HCT116 (cell line): ENCODE measurements around the gene ACYP2.

ENCODE experiments used
- ELF1 ChIP-seq: IDR thresholded peaks from 2 replicates; pipeline ENCODE4 v1.6.1; 2012; ENCODE audit warnings: low read depth, borderline replicate concordance
- EZH2 ChIP-seq: fragments of 200-600 bp; sonication (generic); IDR thresholded peaks from 2 replicates; pipeline ENCODE4 v1.6.1; 2017; ENCODE audit warnings: antibody characterized with exemption, mixed run types
- JUND ChIP-seq: IDR thresholded peaks from 2 replicates; pipeline ENCODE4 v1.6.1; 2012
- POLR2A ChIP-seq: IDR thresholded peaks from 2 replicates; pipeline ENCODE4 v1.7.0; 2011; ENCODE audit warnings: borderline replicate concordance; ENCODE audit not compliant: insufficient read depth, insufficient read length; ENCODE audit errors: extremely low read depth
- POLR2AphosphoS5 ChIP-seq: IDR thresholded peaks from 2 replicates; pipeline ENCODE4 v1.6.1; 2011; ENCODE audit warnings: mild to moderate bottlenecking, low read depth, low read length, moderate library complexity
- SIN3A ChIP-seq: IDR thresholded peaks from 2 replicates; pipeline ENCODE4 v1.6.1; 2012; ENCODE audit warnings: low read depth
- SP1 ChIP-seq: IDR thresholded peaks from 2 replicates; pipeline ENCODE4 v1.6.1; 2012; ENCODE audit warnings: low read depth
- ZNF274 ChIP-seq: fragments of 200-500 bp; sonication (Bioruptor generic); IDR thresholded peaks from 2 replicates; pipeline ENCODE4 v1.6.1; 2014; ENCODE audit warnings: mild to moderate bottlenecking, low read depth, low read length, inconsistent platforms
- TF ChIP-seq, protein P1 (sequence below), 3 experiments: fragments of 200-600 bp in 1 of 3; sonication (generic) in 1 of 3; IDR thresholded peaks in 2 of 3; conservative IDR thresholded peaks in 1 of 3; 2 replicates each; pipeline ENCODE4 v1.5.1; 2012 to 2017; ENCODE audit warnings: low read depth in 2 of 3, low read length in 2 of 3, antibody characterized with exemption in 1 of 3, borderline replicate concordance in 1 of 3, control low read depth in 1 of 3, mild to moderate bottlenecking in 1 of 3, mixed read lengths in 1 of 3, mixed run types in 1 of 3, moderate library complexity in 1 of 3; ENCODE audit not compliant: insufficient read depth in 1 of 3
- TF ChIP-seq, protein P2 (sequence below): IDR thresholded peaks from 2 replicates; pipeline ENCODE4 v1.6.1; 2012; ENCODE audit warnings: low read depth
- TF ChIP-seq, protein P3 (sequence below): IDR thresholded peaks from 2 replicates; pipeline ENCODE4 v1.6.1; 2012

DNA sequence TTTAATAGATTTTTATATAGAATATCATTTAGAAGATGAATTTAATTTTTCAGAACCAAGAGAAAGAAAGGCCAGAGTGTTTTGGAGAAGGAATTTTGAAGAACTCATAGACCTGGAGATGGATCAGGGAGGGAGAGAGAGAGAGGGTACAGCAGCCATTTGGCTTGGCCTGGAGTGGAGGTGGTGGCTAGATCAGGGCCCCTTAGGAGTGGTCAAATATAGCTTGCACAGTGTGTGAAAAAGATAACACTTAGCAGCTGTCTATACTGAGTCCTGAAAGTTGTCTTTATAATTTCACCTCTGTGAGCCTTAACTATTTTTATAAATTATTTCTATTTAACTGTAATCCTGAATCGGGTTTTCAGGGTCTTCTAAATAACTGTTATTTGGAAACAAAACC lies 38.8 kb upstream of the ACYP2 start:
- TF ChIP-seq, protein P1, sequence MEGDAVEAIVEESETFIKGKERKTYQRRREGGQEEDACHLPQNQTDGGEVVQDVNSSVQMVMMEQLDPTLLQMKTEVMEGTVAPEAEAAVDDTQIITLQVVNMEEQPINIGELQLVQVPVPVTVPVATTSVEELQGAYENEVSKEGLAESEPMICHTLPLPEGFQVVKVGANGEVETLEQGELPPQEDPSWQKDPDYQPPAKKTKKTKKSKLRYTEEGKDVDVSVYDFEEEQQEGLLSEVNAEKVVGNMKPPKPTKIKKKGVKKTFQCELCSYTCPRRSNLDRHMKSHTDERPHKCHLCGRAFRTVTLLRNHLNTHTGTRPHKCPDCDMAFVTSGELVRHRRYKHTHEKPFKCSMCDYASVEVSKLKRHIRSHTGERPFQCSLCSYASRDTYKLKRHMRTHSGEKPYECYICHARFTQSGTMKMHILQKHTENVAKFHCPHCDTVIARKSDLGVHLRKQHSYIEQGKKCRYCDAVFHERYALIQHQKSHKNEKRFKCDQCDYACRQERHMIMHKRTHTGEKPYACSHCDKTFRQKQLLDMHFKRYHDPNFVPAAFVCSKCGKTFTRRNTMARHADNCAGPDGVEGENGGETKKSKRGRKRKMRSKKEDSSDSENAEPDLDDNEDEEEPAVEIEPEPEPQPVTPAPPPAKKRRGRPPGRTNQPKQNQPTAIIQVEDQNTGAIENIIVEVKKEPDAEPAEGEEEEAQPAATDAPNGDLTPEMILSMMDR (IDR thresholded peaks at IDR 0.05 in 2 of 3, conservative IDR thresholded peaks at IDR 0.05 in 1 of 3; ENCODE audit: borderline replicate concordance in 1 of 3, insufficient read depth in 1 of 3, low read depth in 2 of 3, low read length in 2 of 3): no peak
- no peak for TF ChIP-seq POLR2AphosphoS5
- TF ChIP-seq, protein P2, sequence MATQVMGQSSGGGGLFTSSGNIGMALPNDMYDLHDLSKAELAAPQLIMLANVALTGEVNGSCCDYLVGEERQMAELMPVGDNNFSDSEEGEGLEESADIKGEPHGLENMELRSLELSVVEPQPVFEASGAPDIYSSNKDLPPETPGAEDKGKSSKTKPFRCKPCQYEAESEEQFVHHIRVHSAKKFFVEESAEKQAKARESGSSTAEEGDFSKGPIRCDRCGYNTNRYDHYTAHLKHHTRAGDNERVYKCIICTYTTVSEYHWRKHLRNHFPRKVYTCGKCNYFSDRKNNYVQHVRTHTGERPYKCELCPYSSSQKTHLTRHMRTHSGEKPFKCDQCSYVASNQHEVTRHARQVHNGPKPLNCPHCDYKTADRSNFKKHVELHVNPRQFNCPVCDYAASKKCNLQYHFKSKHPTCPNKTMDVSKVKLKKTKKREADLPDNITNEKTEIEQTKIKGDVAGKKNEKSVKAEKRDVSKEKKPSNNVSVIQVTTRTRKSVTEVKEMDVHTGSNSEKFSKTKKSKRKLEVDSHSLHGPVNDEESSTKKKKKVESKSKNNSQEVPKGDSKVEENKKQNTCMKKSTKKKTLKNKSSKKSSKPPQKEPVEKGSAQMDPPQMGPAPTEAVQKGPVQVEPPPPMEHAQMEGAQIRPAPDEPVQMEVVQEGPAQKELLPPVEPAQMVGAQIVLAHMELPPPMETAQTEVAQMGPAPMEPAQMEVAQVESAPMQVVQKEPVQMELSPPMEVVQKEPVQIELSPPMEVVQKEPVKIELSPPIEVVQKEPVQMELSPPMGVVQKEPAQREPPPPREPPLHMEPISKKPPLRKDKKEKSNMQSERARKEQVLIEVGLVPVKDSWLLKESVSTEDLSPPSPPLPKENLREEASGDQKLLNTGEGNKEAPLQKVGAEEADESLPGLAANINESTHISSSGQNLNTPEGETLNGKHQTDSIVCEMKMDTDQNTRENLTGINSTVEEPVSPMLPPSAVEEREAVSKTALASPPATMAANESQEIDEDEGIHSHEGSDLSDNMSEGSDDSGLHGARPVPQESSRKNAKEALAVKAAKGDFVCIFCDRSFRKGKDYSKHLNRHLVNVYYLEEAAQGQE: no peak
- TF ChIP-seq JUND: no peak
- no peak for TF ChIP-seq ZNF274
- TF ChIP-seq EZH2: no peak
- TF ChIP-seq POLR2A: no peak
- TF ChIP-seq, protein P3, sequence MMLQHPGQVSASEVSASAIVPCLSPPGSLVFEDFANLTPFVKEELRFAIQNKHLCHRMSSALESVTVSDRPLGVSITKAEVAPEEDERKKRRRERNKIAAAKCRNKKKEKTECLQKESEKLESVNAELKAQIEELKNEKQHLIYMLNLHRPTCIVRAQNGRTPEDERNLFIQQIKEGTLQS: no peak
- TF ChIP-seq ELF1: no peak
- no peak for TF ChIP-seq SP1
- no peak for TF ChIP-seq SIN3A
